HuH-7.5 (cell line): ENCODE results near the gene DIP2A.
"Not testable (repeated sequence)": the region's sequence is repeated elsewhere in the genome, so short reads cannot be mapped to it uniquely, and the experiment has no call there.

ENCODE experiments used
- DNase-seq: peaks from one replicate; pipeline ENCODE4 v3.0.0; 2011; ENCODE audit warnings: low spot score

DIP2A gene

GRCh38 chr21:46555225-46555617, 96.5 kb downstream of the DIP2A start:
- no peak for DNase-seq

DNA sequence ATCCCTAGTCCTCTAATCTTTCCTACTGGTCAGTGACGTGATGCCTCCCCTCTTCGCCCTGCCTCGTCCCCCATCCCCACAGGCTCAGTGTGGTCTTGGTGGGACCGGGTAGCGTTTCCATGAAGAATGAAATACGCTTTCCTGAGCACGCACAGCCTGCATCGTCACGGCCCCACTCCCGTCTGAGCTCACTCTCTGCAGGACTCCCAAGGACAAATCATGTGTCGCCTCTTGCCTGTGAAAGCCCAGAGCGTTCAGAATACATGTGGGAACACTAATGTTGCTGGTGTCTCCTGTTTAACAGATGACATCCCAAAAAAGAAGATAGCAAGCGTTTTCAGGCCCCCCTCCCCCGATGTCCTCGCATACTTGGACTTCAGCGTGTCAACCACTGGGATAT, 97.0 kb downstream of the DIP2A start:
- DNase-seq = no peak

GRCh38 chr21:46556802-46557201, 98.1 kb downstream of the DIP2A start:
- no peak for DNase-seq

- no peak for DNase-seq
Measured at GRCh38 chr21:46557469-46557868, 98.8 kb downstream of the DIP2A start.

GRCh38 chr21:46557919-46558392, 99.3 kb downstream of the DIP2A start:
- no peak for DNase-seq

- no peak for DNase-seq
Measured at GRCh38 chr21:46559291-46559983, 100.7 kb downstream of the DIP2A start.

GRCh38 chr21:46560568-46561444, 102.1 kb downstream of the DIP2A start:
- DNase-seq = no peak

GRCh38 chr21:46561445-46562090, 102.9 kb downstream of the DIP2A start:
- no peak for DNase-seq

GRCh38 chr21:46562472-46562871, 103.8 kb downstream of the DIP2A start:
- DNase-seq = no peak

- DNase-seq = no peak
Measured at GRCh38 chr21:46562964-46563607, 104.4 kb downstream of the DIP2A start.

GRCh38 chr21:46564391-46564790, 105.7 kb downstream of the DIP2A start:
- DNase-seq = no peak

DNA sequence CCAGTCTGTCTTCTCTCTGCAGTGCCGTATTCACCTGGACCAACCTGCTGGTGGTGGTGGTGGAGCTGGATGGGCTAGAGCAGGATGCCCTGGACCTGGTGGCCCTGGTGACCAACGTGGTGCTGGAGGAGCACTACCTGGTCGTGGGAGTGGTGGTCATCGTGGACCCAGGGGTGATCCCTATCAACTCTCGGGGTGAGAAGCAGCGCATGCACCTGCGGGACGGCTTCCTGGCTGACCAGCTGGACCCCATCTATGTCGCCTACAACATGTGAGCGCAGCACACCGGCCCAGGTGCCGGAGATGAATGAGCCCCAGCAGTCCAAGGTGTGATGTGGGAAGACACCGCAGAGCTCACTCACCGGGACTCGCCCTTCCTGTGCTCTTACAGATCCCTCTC, 108.7 kb downstream of the DIP2A start:
- no peak for DNase-seq

DNA sequence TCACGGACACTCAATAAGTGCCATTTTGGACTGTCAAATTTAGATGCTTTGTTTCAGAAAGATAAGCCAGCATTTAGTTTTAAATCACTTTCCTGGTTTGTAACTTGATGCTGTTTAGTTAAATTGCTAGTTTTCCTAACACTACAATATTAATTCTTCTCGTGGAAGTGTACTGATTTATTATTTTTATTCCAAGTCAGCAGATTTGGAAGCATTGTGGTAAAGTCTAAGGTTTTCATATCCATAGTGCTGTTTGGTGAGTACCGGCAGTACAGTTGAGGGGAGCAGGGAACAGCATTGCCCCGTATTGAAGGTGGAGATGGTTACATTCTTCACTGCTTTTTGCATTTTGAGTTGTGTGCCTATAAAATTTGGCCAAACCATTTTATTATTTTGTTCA, 109.9 kb downstream of the DIP2A start:
- DNase-seq = no peak

GRCh38 chr21:46569081-46569480, 110.4 kb downstream of the DIP2A start:
- no peak for DNase-seq

DNA sequence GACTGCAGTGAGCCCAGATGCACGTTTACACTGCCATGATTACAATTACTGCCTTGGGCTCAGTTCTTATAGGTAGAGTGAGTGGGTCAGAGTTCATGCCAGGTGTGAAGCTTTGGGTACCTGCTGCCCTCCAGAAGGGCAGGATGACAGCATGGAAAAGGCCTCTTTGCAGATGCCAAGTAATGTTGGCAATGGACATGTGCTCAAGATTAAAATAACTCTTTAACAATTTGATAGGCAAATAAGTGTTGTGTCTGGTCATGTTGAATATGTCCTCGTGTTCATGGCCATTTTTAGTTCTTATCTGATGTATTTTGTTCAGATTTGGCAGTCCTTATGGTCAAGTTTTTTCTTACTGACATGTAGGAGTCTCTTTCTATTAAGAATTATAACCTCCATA, 111.4 kb downstream of the DIP2A start:
- no peak for DNase-seq

- no peak for DNase-seq
Measured at GRCh38 chr21:46570631-46571030, 111.9 kb downstream of the DIP2A start.

DNA sequence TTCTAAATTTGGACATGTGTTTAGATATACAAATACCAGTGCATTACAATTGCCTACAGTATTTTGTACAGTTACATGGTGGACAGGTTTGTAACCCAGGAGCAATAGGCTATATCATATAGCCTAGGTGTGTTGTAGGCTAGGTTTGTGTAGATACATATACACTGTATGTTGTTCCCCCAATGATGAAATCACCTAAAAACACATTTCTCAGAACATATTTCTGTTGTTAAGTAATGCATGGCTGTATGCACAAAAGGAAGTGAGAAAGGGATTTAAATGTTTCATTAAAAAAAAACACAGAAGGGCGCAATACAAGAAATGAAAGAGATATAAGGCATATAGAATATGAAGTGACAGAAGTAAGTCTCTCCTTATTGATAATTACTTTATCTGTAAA, 114.2 kb downstream of the DIP2A start:
- no peak for DNase-seq

DNA sequence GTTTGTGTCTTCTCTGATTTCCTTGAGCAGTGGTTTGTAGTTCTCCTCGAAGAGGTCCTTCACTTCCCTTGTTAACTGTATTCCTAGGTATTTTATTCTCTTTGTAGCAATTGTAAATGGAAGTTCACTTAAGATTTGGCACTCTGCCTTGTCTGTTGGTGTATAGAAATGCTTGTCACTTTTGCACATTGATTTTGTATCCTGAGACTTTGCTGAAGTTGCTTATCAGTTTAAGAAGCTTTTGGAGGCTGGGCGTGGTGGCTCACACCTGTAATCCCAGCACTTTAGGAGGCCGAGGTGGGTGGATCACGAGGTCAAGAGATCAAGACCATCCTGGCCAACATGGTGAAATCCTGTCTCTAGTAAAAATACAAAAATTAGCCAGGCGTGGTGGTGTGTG, 119.1 kb downstream of the DIP2A start:
- not testable (repeated sequence) for DNase-seq

DNA sequence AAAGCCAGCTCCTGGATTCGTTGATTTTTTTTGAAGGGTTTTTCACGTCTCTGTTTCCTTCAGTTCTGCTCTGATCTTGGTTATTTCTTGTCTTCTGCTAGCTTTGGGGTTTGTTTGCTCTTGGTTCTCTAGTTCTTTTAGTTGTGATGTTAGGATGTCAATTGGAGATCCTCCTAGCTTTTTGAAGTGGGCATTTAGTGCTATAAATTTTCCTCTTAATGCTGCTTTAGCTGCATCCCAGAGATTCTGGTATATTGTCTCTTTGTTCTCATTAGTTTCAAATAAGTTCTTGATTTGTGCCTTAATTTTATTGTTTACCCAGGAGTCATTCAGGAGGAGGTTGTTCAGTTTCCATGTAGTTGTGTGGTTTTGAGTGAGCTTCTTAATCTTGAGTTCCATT, 120.7 kb downstream of the DIP2A start:
- not testable (repeated sequence) for DNase-seq

DNA sequence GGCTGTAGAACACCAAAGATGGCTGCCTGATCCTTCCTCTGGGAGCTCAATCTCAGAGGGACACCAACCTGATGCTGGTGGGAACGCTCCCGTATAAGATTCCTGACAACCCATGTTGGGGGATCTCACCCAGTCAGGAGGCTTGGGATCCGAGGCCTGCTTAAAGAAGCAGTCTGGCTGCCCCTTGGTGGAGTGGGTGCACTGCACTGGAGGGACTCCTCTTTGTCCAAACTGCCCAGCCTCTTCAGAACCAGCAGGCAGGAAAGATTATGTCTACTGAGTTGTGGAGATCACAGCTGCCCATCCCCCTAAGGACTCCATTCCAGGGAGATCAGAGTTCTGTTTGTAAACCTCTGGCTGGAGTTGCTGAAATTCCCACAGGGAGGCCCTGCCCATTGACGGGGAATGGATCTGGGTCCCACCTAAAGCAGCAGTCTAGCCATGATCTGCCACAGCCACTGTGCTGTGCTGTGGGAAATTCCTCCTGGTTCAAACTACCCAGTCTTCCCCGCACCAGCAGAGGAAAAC, 123.2 kb downstream of the DIP2A start:
- no peak for DNase-seq

DNA sequence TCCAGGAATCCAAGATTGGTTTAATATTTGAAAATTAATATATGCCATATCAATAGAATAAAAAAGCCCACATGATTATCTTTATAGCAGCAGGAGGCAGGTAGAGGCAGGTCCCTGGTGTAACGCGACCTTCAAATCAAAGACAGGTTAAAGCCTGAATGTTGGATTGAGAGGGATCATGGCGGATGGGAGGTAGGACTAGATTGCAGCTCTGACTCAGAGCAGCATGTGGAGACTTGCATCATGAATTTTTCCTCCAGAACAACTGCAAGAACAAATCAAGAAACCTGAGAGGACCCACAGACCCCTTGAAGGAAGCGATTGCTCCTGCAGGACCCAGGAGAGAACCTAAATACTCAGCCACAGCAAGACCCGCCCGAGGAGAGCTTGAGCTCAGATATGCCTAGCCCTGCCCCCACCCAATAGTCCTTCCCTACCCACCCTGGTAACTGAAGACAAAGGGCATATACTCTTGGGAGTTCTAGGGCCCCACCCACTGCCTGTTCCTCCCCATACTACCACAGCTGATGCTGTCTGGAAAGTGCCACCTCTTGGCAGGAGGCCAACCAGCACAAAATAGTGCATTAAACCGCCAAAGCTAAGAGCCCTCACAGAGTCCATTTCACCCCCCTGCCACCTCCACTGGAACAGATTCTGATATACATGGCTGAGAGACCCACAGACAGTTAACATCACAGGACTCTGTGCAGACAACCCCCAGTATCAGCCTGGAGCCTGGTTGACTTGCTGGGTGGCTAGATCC, 126.7 kb downstream of the DIP2A start:
- DNase-seq = no peak
